ENCODE measurements around the gene DOCK7.
"Not testable (repeated sequence)": the region's sequence is repeated elsewhere in the genome, so short reads cannot be mapped to it uniquely, and the experiment has no call there.

DOCK7 gene

DNA sequence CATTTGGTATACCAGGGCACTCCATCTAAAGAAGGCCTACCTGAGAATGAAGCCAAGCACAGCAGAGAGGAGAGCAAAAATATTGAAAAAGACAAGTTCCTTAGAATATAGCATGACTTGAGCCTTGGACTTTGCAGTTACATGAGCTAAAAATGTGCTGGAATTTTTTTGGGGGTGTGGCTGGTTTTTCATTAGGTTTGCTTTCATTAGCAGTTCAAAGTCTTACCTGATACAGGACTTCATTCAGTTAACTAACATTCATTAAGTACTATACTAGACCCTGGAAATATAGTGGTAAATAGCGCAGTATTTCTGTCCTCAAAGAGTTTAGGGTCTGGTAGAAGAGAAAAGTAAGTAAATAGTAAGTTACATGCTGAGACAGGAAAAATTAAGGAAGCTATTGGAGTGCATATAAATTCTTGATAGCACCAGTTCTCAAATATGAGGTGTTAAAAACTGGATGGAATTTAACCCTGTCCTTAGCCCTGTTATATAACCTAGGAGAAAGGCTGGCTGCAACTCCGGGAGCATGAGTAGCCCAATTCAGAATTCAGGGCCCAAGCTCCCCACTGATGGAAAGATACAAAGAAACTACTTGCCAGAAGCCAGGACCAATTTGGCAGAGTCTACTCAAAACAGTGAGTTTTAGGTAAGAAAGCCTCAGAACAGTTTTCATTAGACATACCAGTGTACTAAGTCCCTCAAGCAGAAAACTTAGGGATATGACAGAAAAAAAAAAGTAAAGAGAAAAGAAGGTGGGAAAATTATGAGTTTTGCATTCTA lies 3.1 kb upstream of the DOCK7 start:
- DNase-seq: no peak

DNA sequence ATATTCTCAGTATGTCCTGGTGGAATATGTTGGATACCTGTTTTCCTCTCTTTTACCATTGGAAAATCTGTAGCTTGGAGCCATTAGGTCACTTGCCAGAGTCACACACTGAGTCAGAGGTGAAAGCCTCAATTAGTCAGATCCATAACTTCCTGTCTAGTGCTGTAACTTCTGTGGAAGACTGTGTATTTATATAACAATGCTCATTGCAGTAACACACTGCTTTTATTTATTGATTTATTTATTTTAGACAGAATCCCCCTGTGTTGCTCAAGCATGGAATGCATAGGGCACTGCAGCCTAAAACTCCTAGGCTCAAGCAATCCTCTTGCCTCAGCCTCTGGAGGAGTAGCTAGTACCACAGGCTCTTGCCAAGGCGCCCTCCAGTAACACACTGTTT lies 1.3 kb upstream of the DOCK7 start:
- peak; percentile 36 for DNase-seq

DNA sequence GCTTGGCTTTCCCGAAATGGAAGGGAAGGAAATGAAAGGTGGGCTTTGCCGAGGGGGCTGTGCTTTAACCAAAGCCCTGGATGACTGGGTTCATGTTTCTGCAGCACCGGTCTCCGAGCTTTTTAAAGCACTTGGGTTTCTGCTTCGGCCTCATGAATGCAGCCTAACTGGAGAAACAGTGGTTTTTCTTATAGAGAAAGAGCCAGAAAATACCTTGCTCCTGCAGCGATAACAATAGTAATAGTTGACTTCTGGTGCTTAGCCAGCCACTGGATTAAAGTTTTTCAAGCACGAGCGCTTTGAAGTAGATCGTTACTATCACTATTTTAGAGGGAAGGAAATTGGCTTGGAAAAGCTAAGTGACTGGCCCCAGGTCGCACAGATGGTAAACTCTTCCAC lies 500 bp upstream of the DOCK7 start:
- peak; percentile 46 for DNase-seq

DNA sequence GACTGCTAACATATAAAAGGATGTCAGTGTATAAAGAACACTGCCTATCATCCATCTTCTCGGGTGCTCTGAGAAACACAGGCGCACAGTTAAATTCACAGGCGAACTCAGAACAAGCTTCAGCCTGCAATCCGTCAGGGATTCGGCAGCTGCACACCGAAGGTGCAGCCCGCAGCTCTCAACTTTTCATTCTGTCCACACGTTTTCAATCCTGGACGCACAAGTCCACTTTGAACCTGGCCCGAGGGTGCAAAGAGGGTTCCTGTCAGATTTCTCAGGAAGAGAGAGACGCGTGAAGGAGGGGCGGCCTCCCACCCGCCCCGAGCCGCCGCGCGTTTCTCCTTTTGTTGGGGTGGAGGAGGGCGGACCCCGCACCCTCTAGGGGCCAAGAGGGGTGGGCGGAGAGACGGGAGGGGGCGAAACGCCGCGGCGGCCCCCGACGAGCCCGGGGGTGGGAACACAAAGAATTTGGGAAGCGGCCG lies 724 bp downstream of the DOCK7 start:
- no peak for DNase-seq

DNA sequence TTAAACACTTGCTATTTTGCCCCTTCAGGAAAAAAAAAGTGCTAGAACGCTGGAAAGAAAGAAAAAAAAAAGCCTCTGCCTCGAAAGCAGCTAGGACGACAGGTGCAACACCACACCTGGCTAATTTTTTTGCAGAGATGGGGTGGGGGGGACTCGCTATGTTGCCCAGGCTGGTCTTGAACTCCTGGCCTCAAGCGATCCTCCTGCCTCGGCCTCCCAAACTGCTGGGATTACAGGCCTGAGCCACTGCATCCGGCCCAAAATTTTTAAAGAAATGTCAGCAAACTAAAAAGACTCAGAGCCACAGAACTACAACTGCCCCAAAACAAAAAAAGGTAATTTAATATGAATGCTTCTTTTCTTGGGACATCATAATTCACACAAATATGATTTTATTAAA lies 1.4 kb downstream of the DOCK7 start:
- DNase-seq: no peak

DNA sequence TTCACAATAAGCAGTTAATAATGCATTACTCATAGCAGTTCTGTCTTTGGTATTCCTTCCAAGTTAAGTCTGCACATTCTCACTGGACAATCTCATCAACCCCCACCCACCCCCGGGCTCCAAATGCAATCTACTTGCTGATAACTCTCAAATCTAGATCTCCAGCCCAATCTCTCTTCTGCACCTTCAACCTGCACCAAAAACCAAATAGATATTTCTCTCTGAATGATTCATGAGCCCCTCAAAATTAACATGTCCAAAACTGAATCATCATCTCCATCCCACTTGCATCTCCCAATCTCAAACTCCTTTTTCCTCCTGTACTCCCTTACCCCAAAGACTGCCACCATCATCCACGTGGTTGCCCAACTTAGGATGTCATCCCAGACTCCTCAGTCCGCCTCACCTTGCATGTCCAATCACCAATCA lies 2.7 kb downstream of the DOCK7 start:
- no peak for DNase-seq

DNA sequence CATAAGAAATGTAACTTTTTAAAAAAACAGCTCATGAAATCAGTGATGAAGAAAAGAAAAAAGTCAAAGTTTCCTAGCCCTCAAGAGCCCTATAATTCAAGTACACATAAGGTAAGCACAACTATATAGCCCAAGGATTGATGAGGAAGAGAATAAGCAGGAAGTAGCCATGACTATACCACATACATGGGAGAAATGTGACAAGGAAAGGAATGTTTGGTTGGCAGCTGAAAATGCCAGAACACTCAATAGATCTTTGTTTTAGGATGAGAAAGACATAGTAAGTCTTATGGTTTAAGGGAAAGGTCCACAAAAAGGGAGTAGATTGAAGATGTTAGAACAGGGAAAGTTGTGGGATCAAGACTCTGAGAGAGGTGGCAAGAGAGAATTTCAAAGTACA lies 5.7 kb downstream of the DOCK7 start:
- no peak for DNase-seq

DNA sequence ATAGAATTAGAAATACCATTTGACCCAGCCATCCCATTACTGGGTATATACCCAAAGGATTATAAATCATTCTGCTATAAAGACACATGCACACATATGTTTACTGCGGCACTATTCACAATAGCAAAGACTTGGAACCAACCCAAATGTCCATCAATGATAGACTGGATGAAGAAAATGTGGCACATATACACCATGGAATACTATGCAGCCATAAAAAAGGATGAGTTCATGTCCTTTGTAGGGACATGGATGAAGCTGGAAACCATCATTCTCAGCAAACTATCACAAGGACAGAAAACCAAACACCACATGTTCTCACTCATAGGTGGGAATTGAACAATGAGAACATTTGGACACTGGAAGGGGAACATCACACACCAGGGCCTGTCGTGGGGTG lies 7.2 kb downstream of the DOCK7 start:
- not testable (repeated sequence) for DNase-seq

DNA sequence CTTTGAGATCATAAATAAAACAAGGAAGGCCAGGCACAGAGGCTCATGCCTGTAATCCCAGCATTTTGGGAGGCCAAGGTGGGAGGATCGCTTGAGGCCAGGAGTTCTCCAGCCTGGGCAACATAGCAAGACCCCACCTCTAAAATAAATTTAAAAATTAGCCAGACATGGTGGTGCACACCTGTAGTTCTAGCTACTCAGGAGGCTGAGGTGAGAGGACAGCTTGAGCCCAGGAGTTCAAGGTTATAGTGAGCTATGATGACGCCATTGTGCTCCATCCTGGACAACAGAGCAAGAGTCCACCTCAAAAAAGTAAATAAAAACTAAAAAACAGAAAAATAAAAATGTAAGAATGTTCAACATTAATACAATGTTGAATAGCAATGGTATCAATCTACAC lies 10.4 kb downstream of the DOCK7 start:
- DNase-seq: not testable (repeated sequence)

DNA sequence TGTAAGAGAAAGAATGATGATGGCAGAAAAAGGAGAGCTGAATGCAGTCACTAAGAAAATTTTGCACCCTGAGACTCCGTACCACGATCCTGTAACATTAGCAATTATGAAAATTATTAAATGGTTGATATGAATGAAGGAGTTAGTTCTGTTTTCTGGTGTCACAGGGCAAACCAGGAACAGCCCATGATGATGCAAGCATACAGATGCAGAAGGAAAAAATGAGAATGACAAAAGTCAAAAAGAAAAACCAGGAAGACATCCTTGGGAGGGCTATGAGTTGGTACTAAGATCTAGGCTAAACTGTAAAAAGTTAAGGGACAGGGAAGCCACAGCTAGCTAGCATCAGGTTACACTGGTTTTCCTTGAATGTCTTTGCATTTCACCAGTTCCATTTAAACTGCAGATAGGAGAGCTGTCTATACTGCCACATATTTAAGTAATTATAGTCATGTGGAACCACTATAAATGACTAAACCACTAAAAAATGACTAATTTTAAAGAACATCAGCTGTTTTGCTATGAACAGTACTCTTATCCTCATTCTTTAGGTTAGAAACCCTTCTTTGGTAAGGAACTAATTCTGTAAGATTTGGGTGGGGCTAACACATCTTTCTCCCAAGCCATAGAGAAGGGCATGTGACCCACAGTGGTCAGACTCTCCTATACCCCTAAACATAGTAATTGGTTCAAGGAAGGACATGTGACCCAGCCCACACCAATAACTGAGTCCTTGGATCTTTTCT lies 11.4 kb downstream of the DOCK7 start:
- DNase-seq: no peak

DNA sequence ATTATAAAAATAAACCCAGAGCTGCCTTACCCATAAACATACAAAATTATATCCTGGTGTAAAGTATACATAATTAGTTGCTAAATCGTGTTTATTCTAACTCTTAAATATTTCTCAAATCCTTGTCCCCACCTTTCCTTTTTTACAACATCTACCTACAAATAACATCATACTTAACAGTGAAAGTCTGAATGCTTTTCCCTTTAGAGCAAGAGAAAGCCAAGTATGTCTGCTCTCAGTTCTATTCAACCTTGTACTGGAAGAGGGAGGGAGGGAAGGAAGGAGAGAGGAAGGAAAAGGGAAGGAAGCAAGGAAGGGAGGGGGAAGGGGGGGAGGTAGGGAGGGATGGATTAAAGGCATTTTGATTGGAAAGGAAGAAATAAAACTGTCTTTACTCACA lies 14.6 kb downstream of the DOCK7 start:
- DNase-seq: no peak

DNA sequence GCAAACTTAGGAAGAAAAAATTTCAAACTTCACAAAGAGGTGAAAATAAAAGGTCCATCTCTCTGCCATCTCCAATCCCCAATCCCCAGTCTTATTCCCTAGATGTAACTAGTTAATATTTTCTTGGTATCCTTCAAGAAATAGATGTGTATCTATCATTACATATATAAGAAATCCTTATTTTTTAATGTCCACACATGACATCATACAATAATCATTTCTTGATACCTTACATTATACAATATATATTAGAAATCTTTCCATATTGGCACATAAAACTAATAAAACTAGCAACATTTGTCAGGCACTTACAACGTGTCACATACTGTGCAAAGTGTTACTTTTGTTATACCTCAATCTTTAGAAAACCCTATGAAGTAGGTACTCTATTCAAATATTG lies 16.2 kb downstream of the DOCK7 start:
- DNase-seq: no peak

DNA sequence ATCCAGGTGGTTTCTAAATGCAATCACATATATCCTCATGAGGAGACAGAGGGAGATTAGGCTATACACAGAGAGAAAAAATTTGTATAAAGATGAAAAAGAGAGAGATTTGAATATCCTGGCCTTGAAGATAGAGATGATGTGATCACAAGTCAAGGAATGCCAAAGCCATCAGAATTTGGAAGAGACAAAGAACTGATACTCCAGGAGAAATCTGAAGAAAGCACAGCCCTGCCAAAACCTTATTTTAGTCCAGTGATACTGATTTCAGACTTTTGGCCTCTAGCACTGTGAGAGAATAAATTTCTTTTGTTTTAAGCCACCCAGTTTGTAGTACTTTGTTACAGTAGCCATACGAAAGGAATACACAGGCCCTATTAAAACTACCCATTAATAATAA lies 33.4 kb downstream of the DOCK7 start:
- no peak for DNase-seq

DNA sequence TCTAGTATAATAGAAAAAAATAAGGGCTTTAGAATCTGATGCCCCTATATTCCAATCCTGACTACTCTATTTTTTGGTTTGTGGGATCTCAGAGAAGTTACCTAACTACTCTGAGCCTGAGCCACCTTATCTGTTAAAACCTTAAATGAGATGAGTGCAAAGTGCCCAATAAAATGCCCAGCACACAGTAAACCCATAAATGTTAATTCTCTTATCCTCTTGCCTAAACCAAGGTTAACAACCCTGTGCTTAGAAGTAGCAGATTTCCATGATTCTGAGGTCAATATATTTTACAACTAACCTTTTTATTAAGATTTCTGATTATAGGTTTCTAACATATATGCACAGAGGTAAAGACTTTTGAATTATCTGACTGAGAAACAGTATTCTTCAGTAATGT lies 35.8 kb downstream of the DOCK7 start:
- no peak for DNase-seq

DNA sequence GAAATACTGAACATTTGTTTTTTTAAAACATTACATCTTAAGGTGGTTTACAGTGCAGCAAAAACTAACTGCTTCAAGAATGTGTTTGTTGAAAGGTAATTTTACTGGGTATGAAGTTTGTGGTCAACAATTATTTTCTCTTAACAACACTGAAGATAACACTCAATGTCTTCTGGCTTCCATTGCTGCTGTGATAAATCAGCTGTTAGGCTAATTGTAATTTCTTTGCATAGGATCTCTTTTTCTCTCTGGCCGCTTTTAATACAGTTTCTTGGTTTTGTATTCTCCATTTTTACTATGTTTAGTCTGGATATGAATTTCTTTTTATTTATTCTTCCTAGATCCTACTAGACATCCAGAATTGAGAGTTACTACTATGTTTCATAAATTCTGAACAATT lies 44.9 kb downstream of the DOCK7 start:
- no peak for DNase-seq

DNA sequence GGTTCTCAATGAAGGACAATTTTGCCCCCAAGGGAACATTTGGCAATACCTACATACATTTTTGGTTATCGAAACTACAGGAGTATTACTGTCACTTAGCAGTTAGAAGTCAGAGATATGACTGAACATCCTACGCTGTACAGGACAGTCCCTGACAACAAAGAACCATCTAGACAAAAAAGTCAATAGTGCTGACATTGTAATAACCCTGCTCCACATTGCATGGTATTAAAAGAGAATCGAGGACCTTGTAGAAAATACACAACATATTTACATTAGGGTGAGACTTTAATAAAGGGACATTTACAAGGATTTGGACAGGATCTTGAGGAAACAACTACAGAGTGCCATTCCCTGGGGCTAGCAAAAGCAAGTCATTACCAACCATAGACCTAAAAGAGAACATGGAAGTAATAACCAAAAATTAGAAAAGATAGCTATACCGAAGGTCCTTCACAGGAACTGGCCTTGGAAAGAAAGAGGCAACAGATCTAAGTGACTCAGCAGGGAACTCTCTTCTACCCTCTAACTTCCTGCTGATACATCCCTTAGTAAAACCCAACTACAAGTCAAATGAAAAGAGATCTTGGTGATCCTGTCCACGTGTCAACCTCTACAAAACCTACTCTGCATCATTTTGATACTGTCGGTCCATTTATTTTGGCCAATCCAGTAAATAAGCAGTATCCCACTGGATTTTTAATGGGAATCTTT lies 50.6 kb downstream of the DOCK7 start:
- no peak for DNase-seq

DNA sequence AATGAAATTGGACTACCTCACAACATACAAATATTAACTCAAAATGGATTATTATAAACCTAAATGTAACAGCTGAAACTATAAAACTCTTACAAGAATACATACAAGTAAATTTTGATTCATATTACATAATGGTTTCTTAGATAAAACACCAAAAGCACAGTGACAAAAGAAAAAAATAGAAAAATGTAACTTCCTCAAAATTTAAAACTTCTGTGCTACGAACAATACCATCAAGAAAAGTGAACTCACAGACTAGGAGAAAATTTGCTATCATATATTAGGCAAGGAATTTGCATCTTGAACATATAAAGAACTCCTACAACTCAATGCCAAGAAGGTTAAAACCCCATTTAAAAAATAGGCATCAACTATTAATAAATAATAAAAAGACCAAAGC lies 59.7 kb downstream of the DOCK7 start:
- DNase-seq: no peak

DNA sequence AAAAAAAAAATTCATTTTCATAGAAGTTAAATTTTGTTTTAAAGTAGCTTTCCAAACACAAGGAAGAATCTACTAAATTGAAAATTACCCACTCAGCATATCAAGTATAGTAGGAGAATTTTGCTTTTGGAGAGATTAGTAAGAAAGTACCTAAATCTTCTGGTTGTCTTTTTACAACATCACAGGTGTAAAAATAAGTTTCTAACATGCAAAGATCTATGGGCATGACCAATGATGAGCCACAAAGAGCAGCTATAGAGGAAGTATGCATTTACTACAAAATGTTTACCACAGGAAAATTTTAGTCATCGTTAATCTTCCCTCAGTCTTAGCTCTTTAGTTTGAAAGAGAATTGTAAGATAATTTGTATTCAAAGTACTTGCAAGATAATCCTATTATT lies 62.8 kb downstream of the DOCK7 start:
- DNase-seq: no peak

DNA sequence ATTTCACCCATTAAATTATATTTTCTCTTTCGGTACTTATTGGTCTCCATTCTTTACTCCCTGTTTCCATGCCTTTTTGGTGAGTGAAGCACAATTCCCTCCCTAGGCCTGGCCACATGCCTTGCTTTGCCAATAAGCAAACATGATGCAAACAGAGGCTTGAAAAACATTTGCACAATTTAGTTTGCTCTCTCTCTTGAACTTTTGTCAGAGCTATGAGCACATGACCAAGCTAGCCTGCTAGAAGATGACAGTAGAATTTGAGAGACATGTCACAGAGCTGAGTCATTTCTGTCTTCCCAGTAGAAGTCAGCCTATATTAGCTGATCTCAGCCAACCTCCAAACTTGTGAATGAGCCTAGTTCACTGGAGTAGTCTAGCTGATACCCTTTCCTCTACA lies 66.3 kb downstream of the DOCK7 start:
- peak; percentile 43 for DNase-seq

DNA sequence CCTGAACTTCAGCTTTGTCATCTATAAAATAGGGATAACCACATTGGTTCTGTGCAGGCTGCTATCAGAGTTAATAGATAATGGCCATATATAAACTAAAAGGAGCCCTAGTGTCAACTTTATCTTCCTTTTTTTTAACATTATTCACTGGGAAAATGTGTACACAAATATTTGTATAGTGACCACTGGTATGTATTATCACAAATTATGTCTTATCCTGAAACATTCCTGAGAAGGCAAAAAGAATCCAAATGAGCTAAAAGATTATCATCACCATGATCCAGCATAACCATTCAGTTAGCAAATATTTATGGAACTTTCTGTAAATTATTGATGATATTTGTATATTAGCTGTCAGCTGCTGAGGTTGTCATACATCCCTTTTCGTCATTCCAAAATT lies 74.3 kb downstream of the DOCK7 start:
- no peak for DNase-seq

DNA sequence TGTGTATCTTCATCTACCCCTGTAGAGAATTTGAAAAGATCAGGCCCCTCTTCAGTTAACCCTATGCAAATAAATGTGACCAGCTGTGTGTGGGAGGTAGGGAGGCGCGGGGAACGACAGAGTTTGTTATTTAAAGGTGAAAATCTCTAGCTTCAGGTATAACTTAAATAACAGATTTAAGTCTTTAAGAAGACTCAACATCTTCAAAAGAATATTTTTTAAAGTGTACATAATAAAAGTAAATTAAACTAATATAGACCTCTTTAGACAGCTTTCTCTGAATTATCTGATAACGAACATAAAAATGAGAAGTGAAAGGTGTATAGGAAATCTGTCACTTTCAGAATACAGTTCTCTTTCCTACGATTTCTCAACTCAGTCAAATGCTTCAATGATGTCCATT lies 74.9 kb downstream of the DOCK7 start:
- DNase-seq: no peak

DNA sequence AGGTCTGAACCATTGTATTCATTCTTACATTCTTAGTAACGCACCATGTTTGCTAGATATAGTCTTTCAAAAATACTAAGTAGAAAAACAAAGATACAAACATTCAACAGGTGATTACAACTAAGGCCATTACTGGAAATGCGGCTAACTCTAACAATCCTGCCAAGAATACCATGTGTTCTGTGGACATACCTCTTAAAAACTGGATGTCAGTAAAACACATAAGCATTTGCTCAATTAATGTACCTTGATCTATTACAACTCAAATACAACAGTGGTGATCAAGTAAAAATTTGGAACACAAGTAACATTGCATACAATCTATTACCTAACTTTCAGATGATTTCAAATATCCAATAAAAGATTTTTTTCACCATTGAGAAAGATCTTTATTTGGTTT lies 75.4 kb downstream of the DOCK7 start:
- DNase-seq: no peak

DNA sequence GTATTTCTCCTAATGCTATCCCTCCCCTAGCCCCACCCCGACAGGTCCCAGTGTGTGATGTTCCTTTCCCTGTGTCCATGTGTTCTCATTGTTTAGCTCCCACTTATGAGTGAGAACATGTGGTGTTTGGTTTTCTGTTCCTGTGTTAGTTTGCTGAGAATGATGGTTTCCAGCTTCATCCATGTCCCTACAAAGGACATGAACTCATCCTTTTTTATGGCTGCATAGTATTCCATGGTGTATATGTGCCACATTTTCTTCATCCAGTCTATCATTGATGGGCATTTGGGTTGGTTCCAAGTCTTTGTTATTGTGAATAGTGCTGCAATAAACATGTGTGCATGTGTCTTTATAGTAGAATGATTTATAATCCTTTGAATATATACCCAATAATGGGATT lies 77.6 kb downstream of the DOCK7 start:
- DNase-seq: not testable (repeated sequence)

DNA sequence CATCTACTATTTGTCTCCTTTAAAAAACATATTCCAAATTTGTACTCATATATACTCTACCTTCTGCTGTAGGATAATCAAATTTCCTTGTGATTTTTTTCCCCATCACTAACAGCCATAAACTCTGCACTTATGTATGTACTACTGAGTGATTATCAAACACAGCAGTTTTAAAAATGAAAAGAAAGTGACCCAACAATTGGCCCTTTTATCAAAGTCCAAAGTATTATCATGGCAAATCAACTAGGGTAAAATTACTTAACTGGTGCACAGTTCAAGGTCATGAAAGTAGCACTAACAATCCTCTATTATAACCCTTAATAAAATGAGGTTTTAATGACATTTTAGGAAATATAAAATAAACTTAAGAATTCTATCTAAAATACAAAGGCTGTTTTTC lies 79.3 kb downstream of the DOCK7 start:
- no peak for DNase-seq

Measured in kidney glomerular epithelial cell (primary cell).